GM10266 (cell line): ENCODE data around the gene CITED1.

Experiments
- DNase-seq: peaks from one replicate; pipeline ENCODE4 v3.0.0; 2012; ENCODE audit errors: extremely low spot score
- CTCF ChIP-seq: IDR thresholded peaks from 2 replicates; pipeline ENCODE4 v1.5.1; 2012; ENCODE audit warnings: mild to moderate bottlenecking, low read depth; ENCODE audit not compliant: control insufficient read depth, insufficient read depth; ENCODE audit errors: missing control alignments

CITED1 gene

GRCh38 chrX:72274526-72274925 is 31.2 kb downstream of the CITED1 start:
- no peak for TF ChIP-seq CTCF
- DNase-seq: no peak

- DNase-seq: no peak
- no peak for TF ChIP-seq CTCF
These were observed 32.0 kb downstream of the CITED1 start for GRCh38 chrX:72273718-72274117.

DNA sequence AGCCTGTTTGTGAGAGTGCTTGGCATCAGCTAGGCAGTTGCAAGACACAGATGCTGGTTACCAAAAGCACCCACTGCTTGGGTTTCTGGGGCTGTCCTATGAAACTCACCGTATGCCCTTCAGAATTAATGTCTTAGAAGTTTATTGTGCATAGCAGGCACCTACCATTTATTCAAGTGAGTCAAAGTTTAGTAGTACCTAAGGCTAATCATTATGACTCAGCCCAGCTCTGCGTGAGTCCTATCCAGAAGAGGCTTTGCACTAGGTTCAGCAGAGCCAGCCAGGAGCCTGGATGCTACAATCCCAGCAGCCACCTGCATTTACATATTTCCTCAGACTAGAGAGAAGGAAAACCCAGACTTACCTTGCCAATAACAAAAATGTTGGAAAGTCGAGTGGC is 32.8 kb downstream of the CITED1 start:
- DNase-seq: no peak
- TF ChIP-seq CTCF: no peak

DNA sequence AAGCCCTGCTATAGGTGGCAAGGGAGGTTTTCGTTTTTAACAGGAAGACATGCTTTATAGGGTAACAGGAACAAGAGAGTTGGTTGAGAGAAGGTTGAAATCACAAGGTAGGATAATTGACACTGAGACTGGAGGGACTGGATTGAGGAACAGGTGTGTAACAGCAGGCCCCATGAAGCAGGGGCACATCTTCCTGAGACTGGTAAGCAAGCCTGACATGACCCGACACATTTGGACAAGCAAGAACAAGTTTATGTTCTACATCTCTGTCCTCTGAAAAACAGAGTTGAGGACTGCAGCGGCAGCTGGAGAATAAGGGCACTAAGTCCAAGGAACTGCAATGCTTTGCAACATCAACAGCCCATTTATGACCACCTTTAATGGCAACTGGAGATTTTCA is 33.9 kb downstream of the CITED1 start:
- DNase-seq: no peak
- TF ChIP-seq CTCF: no peak

- no peak for DNase-seq
- TF ChIP-seq CTCF: no peak
These were observed 34.5 kb downstream of the CITED1 start for GRCh38 chrX:72271091-72271788.

- DNase-seq: no peak
- no peak for TF ChIP-seq CTCF
These were observed 35.3 kb downstream of the CITED1 start for GRCh38 chrX:72270316-72270866.

DNA sequence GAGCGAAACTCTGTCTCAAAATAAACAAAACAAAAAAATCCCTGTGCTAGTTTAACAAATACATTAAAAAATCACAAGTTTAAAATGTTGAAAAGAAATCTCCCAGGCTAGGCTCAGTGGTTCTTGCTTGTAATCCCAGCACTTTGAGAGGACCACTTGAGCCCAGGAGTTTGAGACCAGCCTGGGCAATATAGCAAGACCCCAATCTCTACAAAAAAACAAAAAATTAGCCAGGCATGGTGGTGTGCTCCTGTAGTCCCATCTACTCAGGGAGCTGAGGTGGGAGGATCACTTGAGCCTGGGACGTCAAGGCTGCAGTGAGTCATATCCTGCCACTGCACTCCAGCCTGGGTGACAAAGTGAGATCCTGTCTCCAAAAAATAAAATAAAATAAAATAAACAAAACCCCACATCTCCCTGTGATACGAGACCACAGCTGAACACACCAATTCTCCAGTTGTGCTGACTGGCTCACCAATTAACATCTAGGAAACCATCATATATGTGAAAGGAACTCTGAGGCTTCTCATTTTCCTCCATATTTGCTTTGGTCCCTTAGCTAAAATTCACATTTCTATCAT is 36.0 kb downstream of the CITED1 start:
- no peak for DNase-seq
- no peak for TF ChIP-seq CTCF
